ENCODE measurements around the gene MOV10L1. TPM values are rescaled to one million over a fixed set of nuclear protein-coding genes. Genes with fewer than 3 reads are reported as not detected.

Gene MOV10L1
- total RNA-seq, 1 donor from 2014 or later: 0.78 TPM

DNA sequence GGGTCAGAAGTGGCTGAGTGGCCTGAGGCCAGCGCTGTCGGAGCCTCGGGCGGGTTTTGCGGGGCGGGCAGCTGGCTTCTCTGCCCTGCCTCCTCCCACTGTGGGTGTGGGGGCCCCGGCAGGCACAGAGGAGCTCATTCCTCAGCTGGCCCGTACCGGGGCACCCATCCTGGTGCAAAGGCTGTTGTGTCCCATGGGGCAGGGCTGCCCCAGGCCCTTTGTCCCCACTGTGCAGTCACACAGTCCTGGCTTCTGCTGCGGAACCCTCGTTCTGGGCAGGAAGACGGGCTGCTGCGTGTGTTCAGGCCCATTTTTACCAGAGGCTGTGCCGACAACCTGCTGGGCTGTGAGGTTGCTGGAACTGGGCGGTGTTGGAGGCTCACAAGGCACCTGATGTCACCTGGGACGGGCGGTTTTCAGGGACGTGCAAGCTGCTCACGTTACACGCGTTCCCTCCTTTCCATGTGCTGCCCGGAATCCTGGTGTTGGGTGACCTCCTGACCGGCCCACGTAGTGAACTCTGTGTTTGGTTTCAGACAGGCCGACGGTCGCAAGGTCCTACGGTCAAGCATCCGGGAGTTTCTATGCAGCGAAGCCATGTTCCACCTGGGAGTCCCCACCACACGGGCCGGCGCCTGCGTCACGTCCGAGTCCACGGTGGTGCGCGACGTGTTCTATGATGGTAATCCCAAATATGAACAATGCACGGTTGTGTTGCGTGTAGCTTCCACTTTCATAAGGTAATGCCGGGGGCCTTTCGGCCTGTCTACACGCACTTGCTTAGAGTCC lies 116.2 kb downstream of the MOV10L1 start:
- no peak for DNase-seq

DNA sequence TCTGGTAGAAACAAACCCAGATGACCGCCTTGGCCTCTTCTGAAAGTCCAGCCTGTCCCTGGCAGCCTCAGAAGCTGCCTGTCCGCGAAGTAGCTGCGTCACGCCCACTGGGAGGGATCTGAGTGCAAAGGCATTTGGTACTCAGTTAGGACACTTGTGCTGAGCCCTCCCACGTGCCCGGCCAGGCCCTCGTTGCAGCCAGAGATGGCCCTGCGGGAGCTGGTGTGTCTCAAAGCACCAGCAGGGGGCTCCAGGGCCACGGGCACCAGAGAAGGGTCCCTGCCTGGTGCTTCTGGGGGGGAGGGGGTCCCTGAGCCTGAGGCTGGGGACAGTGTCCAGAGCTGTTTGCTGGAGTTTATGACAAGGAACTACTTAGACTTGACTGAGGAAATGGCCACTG lies 116.8 kb downstream of the MOV10L1 start:
- DNase-seq: no peak

DNA sequence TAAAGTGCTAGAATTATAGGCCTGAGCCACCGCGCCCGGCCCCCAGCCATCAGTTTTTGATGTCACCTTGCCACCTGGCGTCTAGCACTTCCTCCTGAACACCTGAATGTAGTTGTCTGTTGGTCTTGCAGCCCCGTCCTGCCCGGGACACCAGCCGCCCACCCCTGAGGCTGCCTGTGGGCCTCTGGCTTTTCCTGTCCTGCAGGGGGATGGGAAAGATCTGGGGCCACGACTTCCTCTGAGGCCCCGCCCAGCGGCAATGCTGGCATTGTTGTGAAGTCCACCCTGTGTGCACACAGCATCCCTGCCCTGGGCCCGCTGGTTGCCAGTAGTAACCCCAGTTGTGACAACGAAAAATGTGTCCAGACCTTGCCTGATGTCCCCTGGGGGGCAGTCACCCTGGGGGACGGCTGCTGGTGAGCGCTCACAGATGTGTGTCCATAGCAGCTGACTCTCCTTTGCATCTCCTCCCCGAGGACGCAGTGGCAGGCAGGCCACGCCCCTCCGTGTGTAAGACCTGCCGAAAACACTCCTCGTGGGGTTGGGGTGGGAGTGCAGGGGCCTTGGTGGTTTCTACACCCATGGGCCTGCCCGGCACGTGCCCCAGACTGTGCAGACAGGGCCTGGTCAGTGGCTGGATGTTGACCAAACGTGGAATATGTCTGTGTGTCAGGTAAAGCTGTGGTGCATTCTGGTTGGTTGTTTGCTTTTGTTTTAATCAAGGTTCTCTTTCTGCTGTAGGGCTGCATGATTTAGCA lies 117.8 kb downstream of the MOV10L1 start:
- no peak for DNase-seq

DNA sequence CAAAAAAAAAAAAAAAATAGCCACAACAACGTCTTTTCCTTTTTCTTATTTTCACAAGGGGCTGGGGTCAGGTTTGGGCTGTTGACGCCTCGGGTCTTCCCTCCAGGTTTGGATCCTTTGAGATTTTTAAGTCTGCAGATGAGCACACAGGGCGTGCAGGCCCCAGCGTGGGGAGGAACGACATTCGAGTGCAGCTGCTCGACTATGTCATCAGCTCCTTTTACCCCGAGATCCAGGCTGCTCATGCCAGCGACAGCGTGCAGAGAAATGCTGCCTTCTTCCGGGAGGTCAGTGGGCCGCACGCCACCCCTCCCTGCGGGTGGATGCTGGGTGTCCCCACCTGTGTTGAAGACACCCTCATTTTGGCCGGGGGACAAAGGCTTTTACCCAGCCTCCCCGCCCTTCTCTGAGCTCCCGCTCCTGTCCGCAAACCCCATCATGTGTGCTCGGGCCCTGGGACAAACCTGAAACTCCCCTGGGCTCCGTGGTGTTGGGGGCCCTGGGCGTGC lies 118.7 kb downstream of the MOV10L1 start:
- DNase-seq: no peak

DNA sequence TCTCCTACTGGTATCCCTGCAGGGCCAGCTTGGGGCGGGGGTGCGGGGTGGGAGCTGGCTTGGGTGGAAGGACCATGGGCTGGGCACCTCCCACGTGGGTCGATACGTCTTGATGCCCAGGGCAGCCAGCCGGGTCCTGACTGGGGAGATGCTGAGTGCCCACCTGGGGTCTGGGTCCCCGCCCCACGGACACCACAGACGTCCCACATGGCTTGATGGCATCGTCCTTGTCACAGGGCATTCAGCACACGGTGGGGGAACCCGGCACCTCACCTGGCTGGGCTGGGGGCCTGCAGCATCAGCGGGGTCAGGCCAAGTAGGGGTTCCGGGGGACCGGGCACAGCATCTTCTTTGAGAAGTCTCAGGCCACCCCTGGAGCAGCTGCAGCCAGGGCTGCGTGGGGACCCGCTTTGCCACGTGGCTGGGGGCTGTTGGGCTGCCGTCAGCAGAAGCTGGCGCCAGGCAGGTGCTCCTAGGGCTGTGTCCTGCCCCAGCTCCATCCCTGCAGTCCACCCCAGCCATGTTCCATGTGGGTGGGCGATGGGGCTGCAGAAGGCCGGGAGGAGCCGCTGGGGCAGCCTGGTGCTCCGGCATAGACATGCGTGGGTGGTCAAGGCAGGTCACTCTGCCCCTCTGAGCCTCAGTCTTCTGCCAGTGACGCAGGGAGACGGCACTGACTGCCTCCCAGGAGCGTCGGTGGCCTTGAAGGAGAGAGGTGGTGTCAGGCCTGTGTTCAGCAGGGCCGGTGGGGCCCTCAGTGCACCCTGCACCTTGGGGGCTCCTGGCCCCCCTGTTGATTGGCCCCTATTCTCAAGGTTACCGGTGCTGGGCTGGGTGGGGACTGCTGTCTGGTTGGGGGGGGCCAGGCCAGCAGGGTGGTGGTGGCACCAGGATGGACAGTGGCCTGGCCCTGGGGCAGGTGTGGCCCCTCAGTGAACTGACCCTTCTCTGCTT lies 119.4 kb downstream of the MOV10L1 start:
- no peak for DNase-seq

DNA sequence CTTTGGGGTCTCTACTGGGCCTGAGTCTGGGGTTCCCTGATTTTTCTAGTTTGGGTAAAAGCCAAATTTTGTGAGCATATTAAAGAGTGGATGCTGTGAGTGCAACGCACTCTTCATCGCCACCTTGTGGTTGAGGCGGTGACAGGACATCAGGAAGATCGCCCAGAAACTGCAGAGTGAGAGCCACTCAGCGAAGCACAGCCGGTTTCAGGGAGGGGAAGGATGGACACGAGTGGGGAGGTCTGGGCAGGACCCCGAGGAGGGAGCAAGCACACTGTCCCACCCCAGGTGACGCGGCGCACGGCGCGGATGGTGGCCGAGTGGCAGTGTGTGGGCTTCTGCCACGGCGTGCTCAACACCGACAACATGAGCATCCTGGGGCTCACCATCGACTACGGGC lies 120.1 kb downstream of the MOV10L1 start:
- DNase-seq: no peak

DNA sequence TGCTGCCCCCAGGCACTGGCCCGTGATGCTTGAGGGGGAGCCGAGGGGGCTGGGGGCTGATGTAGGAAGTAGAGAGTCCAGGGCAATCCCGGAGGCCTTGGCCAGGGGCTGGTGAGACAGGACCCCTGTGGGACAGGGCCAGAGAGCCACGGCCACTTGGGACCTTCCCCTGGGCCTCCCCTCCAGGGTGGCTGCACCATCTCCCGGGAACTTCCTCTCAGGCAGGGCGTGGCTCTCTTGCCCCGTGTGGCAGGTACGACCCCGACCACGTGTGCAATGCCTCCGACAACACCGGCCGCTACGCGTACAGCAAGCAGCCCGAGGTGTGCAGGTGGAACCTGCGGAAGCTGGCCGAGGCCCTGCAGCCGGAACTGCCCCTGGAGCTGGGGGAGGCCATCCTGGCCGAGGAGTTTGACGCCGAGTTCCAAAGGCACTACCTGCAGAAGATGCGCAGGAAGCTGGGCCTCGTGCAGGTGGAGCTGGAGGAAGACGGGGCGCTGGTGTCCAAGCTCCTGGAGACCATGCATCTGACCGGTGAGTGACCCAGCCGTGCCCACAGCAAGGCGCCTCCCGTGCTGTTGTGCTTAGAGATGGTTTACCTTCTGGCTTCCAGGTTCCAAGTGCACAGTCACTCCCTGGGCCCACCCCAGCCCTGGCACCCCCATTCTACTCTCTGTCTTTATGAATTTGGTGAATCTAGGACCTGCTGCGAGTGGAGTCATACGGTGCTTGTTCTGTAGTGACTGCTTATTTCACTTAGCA lies 120.8 kb downstream of the MOV10L1 start:
- DNase-seq: no peak

DNA sequence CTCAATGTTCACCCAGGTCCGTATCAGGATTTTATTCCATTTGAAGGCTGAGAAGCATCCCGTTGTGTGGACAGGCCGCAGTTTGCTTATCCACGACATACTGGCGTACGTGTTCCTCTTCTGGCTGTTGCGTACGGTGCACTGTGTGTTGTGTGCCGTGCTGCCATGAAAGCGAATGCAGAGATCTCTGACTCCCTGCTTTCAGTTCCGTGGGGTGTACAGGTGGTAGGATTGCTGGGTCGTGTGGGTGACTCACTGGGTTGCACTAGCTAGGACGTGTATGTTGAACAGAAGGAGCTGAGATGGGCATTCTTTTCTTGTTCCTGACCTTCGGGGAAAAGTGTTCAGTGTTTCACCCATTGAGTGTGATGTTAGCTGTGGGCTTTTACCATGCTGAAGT lies 121.3 kb downstream of the MOV10L1 start:
- DNase-seq: no peak

Other genes starting within 250 kb of the MOV10L1 start
- gene ZBED4, start 236.2 kb upstream of the MOV10L1 start, total RNA-seq: 24.2 TPM
- gene ALG12, start 171.6 kb upstream of the MOV10L1 start, total RNA-seq: 11.7 TPM
- 17.5 TPM for gene CRELD2, start 171.4 kb upstream of the MOV10L1 start, total RNA-seq
- 13.1 TPM for gene PIM3, start 129.2 kb upstream of the MOV10L1 start, total RNA-seq
- gene IL17REL, start 77.2 kb upstream of the MOV10L1 start, total RNA-seq: not detected
- not detected for gene TTLL8, start 31.7 kb upstream of the MOV10L1 start, total RNA-seq
- gene MLC1, start 4.6 kb upstream of the MOV10L1 start, total RNA-seq: 32.6 TPM
- gene PANX2, start 80.7 kb downstream of the MOV10L1 start, total RNA-seq: 3.1 TPM
- gene TRABD, start 95.9 kb downstream of the MOV10L1 start, total RNA-seq: 3.0 TPM
- gene SELENOO, start 111.0 kb downstream of the MOV10L1 start, total RNA-seq: 7.8 TPM
- gene TUBGCP6, start 155.0 kb downstream of the MOV10L1 start, total RNA-seq: 34.0 TPM
- 19.8 TPM for gene HDAC10, start 161.3 kb downstream of the MOV10L1 start, total RNA-seq
- 11.4 TPM for gene MAPK12, start 171.7 kb downstream of the MOV10L1 start, total RNA-seq
- gene MAPK11, start 180.4 kb downstream of the MOV10L1 start, total RNA-seq: 21.8 TPM
- 46.0 TPM for gene PLXNB2, start 217.6 kb downstream of the MOV10L1 start, total RNA-seq
- gene DENND6B, start 237.0 kb downstream of the MOV10L1 start, total RNA-seq: 16.5 TPM